Uterus (tissue), 2 donors: ENCODE data around the gene EGLN3.

Experiments
- POLR2A ChIP-seq, 2 donors: fragments of 450-650 bp; IDR thresholded peaks; one replicate each; pipeline ENCODE4 v1.6.1; 2016; ENCODE audit warnings: antibody characterized with exemption in 2 of 2, mild to moderate bottlenecking in 1 of 2, moderate library complexity in 1 of 2
- TF ChIP-seq, protein P1 (sequence below), 4 experiments: fragments of 200-600 bp in 2 of 4; fragments of 450-650 bp in 2 of 4; sonication (generic) in 2 of 4; IDR thresholded peaks; one replicate each; pipeline ENCODE4 v1.5.1; 2016 to 2019; ENCODE audit warnings: antibody characterized with exemption in 4 of 4, mild to moderate bottlenecking in 2 of 4, moderate library complexity in 1 of 4

GRCh38 chr14:33936391-33936790, 14.5 kb downstream of the EGLN3 start:
- TF ChIP-seq, protein P1, sequence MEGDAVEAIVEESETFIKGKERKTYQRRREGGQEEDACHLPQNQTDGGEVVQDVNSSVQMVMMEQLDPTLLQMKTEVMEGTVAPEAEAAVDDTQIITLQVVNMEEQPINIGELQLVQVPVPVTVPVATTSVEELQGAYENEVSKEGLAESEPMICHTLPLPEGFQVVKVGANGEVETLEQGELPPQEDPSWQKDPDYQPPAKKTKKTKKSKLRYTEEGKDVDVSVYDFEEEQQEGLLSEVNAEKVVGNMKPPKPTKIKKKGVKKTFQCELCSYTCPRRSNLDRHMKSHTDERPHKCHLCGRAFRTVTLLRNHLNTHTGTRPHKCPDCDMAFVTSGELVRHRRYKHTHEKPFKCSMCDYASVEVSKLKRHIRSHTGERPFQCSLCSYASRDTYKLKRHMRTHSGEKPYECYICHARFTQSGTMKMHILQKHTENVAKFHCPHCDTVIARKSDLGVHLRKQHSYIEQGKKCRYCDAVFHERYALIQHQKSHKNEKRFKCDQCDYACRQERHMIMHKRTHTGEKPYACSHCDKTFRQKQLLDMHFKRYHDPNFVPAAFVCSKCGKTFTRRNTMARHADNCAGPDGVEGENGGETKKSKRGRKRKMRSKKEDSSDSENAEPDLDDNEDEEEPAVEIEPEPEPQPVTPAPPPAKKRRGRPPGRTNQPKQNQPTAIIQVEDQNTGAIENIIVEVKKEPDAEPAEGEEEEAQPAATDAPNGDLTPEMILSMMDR (IDR thresholded peaks at IDR 0.05): no peak
- no peak for TF ChIP-seq POLR2A (IDR thresholded peaks at IDR 0.05)
